Measurements from ENCODE around the gene PLA2G2F.

DNA sequence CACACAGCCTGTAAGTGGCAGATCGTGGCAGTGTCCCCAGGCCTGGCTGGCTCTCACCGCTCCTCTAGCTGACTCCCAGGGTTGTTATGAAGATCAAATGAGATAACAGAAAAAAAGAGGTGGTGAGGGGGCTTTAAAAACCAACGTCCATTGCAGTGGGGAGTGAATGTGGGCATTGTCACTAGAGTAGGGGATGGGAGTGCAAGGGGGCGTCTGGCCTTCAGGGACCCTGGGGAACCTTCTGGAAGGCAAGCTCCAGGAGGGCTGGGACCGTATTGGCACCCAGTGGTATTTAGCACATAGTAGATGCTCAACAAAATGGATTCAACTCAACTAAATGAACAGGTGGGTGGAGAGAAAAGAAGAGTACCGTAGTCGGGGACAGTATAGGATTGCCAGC is 23.2 kb upstream of the PLA2G2F start:
- TF ChIP-seq, protein P1, sequence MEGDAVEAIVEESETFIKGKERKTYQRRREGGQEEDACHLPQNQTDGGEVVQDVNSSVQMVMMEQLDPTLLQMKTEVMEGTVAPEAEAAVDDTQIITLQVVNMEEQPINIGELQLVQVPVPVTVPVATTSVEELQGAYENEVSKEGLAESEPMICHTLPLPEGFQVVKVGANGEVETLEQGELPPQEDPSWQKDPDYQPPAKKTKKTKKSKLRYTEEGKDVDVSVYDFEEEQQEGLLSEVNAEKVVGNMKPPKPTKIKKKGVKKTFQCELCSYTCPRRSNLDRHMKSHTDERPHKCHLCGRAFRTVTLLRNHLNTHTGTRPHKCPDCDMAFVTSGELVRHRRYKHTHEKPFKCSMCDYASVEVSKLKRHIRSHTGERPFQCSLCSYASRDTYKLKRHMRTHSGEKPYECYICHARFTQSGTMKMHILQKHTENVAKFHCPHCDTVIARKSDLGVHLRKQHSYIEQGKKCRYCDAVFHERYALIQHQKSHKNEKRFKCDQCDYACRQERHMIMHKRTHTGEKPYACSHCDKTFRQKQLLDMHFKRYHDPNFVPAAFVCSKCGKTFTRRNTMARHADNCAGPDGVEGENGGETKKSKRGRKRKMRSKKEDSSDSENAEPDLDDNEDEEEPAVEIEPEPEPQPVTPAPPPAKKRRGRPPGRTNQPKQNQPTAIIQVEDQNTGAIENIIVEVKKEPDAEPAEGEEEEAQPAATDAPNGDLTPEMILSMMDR (conservative IDR thresholded peaks at IDR 0.05; ENCODE audit: low read depth, low read length), result no peak
- no peak for TF ChIP-seq EZH2 (IDR thresholded peaks at IDR 0.05; ENCODE audit: borderline replicate concordance, low read depth, low read length, poor library complexity, severe bottlenecking)
